Measurements from ENCODE around the gene COMMD7.

The COMMD7 gene

DNA sequence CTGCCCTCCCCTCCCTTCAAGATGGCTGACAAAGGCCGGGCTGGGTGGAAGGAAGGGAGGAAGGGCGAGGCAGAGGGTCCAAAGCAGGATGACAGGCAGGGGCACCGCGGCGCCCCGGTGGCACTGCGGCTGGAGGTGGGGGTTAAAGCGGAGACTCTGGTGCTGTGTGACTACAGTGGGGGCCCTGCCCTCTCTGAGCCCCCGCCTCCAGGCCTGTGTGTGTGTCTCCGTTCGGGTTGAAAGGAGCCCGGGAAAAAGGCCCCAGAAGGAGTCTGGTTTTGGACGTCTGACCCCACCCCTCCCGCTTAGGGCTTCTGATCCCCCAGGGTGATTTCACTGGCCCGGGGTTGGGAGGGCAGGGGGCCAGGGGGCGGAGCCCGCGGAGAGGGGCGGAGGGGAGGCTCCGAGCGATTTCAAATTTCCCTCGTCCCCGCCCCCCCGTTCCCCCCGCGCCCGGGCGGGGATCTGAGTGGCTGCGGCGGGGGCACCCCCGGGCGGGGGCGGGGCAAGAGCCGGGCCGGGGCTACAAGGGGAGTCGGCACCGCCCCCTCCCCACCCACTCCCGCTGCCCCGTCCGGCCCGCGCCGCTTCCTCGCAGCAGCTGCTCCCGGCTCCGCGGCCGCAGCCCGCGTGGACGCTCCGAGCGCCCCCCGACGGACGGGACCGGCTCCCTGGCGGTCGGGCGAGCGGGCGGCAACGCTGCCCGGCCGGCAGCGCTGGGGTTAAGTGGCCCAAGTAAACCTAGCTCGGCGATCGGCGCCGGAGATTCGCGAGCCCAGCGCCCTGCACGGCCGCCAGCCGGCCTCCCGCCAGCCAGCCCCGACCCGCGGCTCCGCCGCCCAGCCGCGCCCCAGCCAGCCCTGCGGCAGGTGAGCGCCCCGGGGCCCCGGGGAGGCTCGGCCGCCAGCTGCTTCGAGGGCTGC is 18.8 kb upstream of the COMMD7 start, which contains the start of gene DNMT3B:
TSS of gene DNMT3B (plus strand) at position 555 of the 923 bp plus-strand sequence. CDS start 17,939 bp downstream, outside the sequence.
- Mint-ChIP-seq H3K4me3 (peak within 1 kb of the TSS; percentile 84), H3K27ac (ENCODE audit: low read depth) (peak within 1 kb of the TSS; percentile 74), H3K4me1 (peaks cover 14% of the 10 kb centered on the region), H3K27me3 (no peaks in the 10 kb centered on the region), H3K9me3 (no peaks in the 10 kb centered on the region), H3K36me3 (ENCODE audit: insufficient read depth) (peaks cover 1% of the 10 kb centered on the region)
- ATAC-seq (replicated peaks; ENCODE audit: extremely low read depth, poor library complexity, severe bottlenecking) (peak; percentile 67), DNase-seq (ENCODE audit: low spot score in 2 of 2) (peak in 1 of 2 donors; percentile 25)

GRCh38 chr20:32761417-32761830 is 18.2 kb upstream of the COMMD7 start:
- Mint-ChIP-seq H3K27ac (ENCODE audit: low read depth) (no peak overlapping the region), H3K4me3 (peak overlapping the region; percentile 80), H3K36me3 (ENCODE audit: insufficient read depth) (peaks cover 1% of the 10 kb centered on the region), H3K9me3 (no peaks in the 10 kb centered on the region), H3K4me1 (peaks cover 14% of the 10 kb centered on the region), H3K27me3 (no peaks in the 10 kb centered on the region)
- ATAC-seq (replicated peaks; ENCODE audit: extremely low read depth, poor library complexity, severe bottlenecking) (no peak), DNase-seq (ENCODE audit: low spot score in 2 of 2) (no peak)

GRCh38 chr20:32756156-32756555 is 12.9 kb upstream of the COMMD7 start:
- H3K27me3 Mint-ChIP-seq = no peaks in the 10 kb centered on the region
- H3K4me3 Mint-ChIP-seq = no peak overlapping the region
- H3K27ac Mint-ChIP-seq (ENCODE audit: low read depth) = no peak overlapping the region
- peaks cover 2% of the 10 kb centered on the region for H3K4me1 Mint-ChIP-seq
- no peak for ATAC-seq (replicated peaks; ENCODE audit: extremely low read depth, poor library complexity, severe bottlenecking)
- H3K36me3 Mint-ChIP-seq (ENCODE audit: insufficient read depth) = peaks cover 1% of the 10 kb centered on the region
- no peak for DNase-seq (ENCODE audit: low spot score in 2 of 2)
- no peaks in the 10 kb centered on the region for H3K9me3 Mint-ChIP-seq

- no peaks in the 10 kb centered on the region for H3K4me1 Mint-ChIP-seq
- DNase-seq (ENCODE audit: low spot score in 2 of 2) = no peak
- no peaks in the 10 kb centered on the region for H3K9me3 Mint-ChIP-seq
- H3K27ac Mint-ChIP-seq (ENCODE audit: low read depth) = no peak overlapping the region
- no peak for ATAC-seq (replicated peaks; ENCODE audit: extremely low read depth, poor library complexity, severe bottlenecking)
- no peaks in the 10 kb centered on the region for H3K36me3 Mint-ChIP-seq (ENCODE audit: insufficient read depth)
- no peak overlapping the region for H3K4me3 Mint-ChIP-seq
- no peaks in the 10 kb centered on the region for H3K27me3 Mint-ChIP-seq
Measured at GRCh38 chr20:32753731-32754130, 10.5 kb upstream of the COMMD7 start.

DNA sequence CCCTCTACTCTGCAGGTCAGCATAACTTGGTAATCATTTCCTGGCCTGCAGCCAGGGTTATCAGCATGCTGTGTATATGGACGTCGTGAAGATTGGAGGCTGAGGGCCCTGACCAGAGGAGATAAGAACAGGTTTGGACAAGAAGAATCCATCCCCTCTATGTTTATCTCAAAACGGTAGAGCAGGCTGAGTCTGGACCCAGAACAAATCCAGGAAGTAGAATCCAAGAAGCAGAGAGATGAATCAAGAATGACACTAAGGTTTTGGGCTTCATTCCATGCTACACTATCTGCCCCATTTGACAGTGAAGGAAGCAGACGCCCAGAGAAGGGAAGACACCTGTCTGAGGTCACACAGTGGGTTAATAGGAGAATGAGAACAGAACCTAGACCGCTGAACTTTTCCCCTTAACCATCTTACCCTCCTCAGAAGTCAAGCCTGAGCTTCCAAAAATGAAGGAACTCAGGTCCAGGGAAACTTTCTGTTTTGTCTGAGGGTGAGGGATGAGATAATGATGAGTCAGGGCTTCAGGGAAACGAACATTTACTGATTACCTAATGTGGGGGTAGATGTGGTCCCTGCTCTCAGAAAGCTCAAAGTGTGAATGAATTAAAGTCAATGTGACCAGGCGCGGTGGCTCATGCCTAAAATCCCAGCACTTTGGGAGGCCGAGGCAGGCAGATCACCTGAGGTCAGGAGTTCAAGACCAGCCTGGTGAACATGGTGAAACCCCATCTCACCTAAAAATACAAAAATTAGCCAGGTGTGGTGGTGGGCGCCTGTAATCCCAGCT is 9.4 kb upstream of the COMMD7 start:
- Mint-ChIP-seq H3K27ac (ENCODE audit: low read depth) (no peak overlapping the region), H3K4me1 (no peaks in the 10 kb centered on the region), H3K4me3 (no peak overlapping the region), H3K27me3 (no peaks in the 10 kb centered on the region), H3K36me3 (ENCODE audit: insufficient read depth) (no peaks in the 10 kb centered on the region), H3K9me3 (no peaks in the 10 kb centered on the region)
- DNase-seq (ENCODE audit: low spot score in 2 of 2) (no peak), ATAC-seq (replicated peaks; ENCODE audit: extremely low read depth, poor library complexity, severe bottlenecking) (no peak)

GRCh38 chr20:32751702-32752457 is 8.6 kb upstream of the COMMD7 start:
- no peak overlapping the region for H3K27ac Mint-ChIP-seq (ENCODE audit: low read depth)
- ATAC-seq (replicated peaks; ENCODE audit: extremely low read depth, poor library complexity, severe bottlenecking) (no peak), DNase-seq (ENCODE audit: low spot score in 2 of 2) (no peak)
- H3K9me3 Mint-ChIP-seq = no peaks in the 10 kb centered on the region
- H3K4me1 Mint-ChIP-seq = no peaks in the 10 kb centered on the region
- no peaks in the 10 kb centered on the region for H3K27me3 Mint-ChIP-seq
- H3K36me3 Mint-ChIP-seq (ENCODE audit: insufficient read depth) = no peaks in the 10 kb centered on the region
- no peak overlapping the region for H3K4me3 Mint-ChIP-seq

DNA sequence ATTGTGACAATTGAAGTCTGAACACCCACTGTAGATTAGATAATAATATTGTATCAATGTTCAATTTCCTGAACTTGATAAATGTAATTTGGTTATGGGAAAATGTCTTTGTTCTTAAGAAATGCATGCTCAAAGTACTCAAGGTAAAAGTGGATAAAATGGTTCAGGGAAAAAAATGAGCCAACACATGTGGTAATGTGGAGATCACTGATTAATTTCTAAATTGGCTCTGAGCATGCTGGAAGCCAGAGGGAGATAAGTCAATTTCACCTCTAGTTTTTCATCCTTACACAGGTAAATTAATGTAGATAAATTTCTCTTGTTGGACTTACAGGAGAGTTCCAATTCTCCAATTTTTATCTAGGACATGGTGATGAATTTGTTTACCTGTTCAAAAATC is 8.0 kb upstream of the COMMD7 start:
- Mint-ChIP-seq H3K4me1 (no peaks in the 10 kb centered on the region), H3K4me3 (no peak overlapping the region), H3K27ac (ENCODE audit: low read depth) (no peak overlapping the region), H3K36me3 (ENCODE audit: insufficient read depth) (no peaks in the 10 kb centered on the region), H3K27me3 (no peaks in the 10 kb centered on the region), H3K9me3 (no peaks in the 10 kb centered on the region)
- no peak for ATAC-seq (replicated peaks; ENCODE audit: extremely low read depth, poor library complexity, severe bottlenecking)
- no peak for DNase-seq (ENCODE audit: low spot score in 2 of 2)

DNA sequence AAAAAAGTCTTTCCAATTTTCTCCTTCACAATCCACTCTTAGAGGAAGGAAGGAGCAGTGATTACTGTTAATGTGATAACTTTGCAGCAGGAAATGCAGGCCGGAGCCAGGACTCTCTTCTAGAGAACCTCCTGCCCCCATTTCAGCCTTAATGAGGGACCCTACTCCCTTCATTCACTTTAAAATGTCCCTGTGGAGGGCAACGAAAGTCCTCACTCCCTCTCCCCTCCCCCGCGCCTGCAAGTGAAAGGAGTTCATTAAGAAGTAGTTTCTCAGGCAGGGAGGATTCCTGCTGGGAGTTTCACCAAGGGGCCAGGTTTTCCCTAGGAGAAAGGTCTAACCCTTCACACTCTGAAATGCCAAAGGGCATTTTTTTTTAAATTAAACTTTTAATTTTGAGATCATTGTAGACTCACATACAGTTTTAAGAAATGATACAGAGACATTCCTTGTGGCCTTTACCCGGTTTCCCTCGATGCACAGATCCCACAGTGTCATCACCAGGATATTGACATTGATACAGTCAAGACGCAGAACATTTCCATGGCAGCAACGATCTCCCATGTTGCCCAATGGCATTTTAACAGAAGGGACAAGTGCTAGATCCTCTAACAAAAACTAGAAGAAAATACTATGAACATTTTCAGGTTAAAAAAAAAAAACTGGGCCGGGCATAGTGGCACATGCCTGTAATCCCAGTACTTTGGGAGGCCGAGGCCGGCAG is 6.8 kb upstream of the COMMD7 start:
- Mint-ChIP-seq H3K4me1 (no peaks in the 10 kb centered on the region), H3K27me3 (no peaks in the 10 kb centered on the region), H3K4me3 (no peak overlapping the region), H3K36me3 (ENCODE audit: insufficient read depth) (no peaks in the 10 kb centered on the region), H3K27ac (ENCODE audit: low read depth) (peak overlapping the region; percentile 25), H3K9me3 (no peaks in the 10 kb centered on the region)
- ATAC-seq (replicated peaks; ENCODE audit: extremely low read depth, poor library complexity, severe bottlenecking) = no peak
- DNase-seq (ENCODE audit: low spot score in 2 of 2) = no peak

DNA sequence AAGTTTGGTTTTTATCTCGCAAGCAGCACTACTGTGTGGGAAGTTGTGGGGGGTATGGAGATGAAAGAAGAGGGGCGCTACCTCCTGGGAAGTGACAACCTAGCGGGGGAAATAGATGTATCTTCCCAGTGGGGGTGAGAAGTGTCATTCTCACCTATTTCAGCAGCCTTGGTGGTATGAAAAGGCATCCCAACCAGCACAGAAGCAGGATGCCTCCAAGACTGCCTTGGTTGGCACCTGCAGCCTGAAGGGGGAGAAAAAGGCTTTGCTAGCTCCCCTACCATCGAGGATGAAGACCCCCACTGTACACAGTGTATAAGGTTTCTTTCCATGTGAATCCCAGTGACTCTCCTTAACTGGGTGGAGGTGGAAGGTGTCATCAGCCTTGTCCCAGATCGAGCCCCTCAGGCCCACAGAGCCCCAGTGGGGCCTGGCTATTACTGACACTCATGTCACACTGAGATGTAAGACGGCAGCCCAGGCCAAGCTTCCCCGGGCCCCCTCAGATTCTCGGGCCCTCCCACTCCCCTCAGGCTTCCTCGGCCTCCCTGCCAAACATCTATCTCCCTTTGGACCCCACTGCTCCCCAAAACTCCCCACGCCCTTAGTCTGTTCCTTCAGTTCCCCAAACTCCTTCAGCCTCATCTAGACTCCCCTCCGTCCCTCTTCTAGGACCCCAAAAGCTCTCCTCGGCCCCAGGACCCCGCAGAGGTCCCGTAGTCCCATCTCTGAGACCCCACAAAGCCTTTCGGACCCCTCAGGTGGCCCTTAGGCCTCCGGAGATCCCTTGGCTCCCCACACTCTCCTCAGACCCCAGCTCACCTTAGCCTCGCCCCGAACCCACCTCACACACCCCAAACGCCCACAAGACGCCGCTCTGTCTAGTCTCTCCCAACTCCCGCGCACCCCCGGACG is 688 bp downstream of the COMMD7 start:
- Mint-ChIP-seq H3K4me3 (peak overlapping the region; percentile 92), H3K9me3 (no peaks in the 10 kb centered on the region), H3K4me1 (peaks cover 18% of the 10 kb centered on the region), H3K36me3 (ENCODE audit: insufficient read depth) (peaks cover 8% of the 10 kb centered on the region), H3K27me3 (no peaks in the 10 kb centered on the region), H3K27ac (ENCODE audit: low read depth) (peak overlapping the region; percentile 95)
- no peak for DNase-seq (ENCODE audit: low spot score in 2 of 2)
- peak; percentile 21 for ATAC-seq (replicated peaks; ENCODE audit: extremely low read depth, poor library complexity, severe bottlenecking)

DNA sequence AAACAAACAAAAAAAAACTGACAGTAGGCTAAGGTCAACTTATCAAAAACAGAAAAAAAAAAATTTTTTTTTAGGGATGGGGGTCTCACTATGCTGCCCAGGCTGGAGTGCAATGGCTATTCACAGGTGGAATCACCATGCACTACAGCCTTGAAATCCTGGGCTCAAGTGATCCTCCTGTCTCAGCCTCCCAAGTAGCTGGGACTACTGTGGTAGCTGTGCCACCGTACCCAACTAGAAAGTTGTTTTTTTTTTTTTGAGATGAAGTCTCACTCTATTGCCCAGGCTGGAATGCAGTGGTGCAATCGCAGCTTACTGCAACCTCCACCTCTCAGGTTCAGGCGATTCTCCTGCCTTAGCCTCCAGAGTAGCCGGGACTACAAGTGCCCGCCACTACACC is 2.1 kb downstream of the COMMD7 start:
- no peak for ATAC-seq (replicated peaks; ENCODE audit: extremely low read depth, poor library complexity, severe bottlenecking)
- Mint-ChIP-seq H3K27ac (ENCODE audit: low read depth) (no peak overlapping the region), H3K36me3 (ENCODE audit: insufficient read depth) (peaks cover 10% of the 10 kb centered on the region), H3K4me1 (peaks cover 27% of the 10 kb centered on the region), H3K27me3 (no peaks in the 10 kb centered on the region), H3K9me3 (no peaks in the 10 kb centered on the region), H3K4me3 (no peak overlapping the region)
- DNase-seq (ENCODE audit: low spot score in 2 of 2) = no peak

Data from central memory CD8-positive, alpha-beta T cell (primary cell).